GM18508 (cell line): ENCODE data around the gene MAPT.
"Not testable (repeated sequence)": the region's sequence is repeated elsewhere in the genome, so short reads cannot be mapped to it uniquely, and the experiment has no call there.

Source experiments
- ATAC-seq: cut with Tn5 transposase; IDR thresholded peaks from one replicate; pipeline ENCODE4 v1.9.1; 2021; ENCODE audit warnings: moderate number of reproducible peaks; ENCODE audit not compliant: insufficient read depth, unreplicated experiment

The MAPT gene

GRCh38 chr17:45919136-45919535, 24.8 kb downstream of the MAPT start:
- ATAC-seq: no peak

- no peak for ATAC-seq
Measured at GRCh38 chr17:45920083-45920482, 25.7 kb downstream of the MAPT start.

- ATAC-seq: no peak
Measured at GRCh38 chr17:45923511-45924268, 29.3 kb downstream of the MAPT start.

- ATAC-seq: no peak
Measured at GRCh38 chr17:45924332-45924820, 30.0 kb downstream of the MAPT start.

- ATAC-seq: no peak
Measured at GRCh38 chr17:45925311-45925710, 31.0 kb downstream of the MAPT start.

- no peak for ATAC-seq
Measured at GRCh38 chr17:45927247-45927646, 32.9 kb downstream of the MAPT start.

GRCh38 chr17:45929344-45929743, 35.0 kb downstream of the MAPT start:
- no peak for ATAC-seq

GRCh38 chr17:45930420-45930951, 36.1 kb downstream of the MAPT start:
- no peak for ATAC-seq

- ATAC-seq: no peak
Measured at GRCh38 chr17:45931677-45932076, 37.3 kb downstream of the MAPT start.

GRCh38 chr17:45934044-45934979, 40.0 kb downstream of the MAPT start:
- no peak for ATAC-seq

- no peak for ATAC-seq
Measured at GRCh38 chr17:45935197-45935709, 40.9 kb downstream of the MAPT start.

- no peak for ATAC-seq
Measured at GRCh38 chr17:45935710-45936509, 41.6 kb downstream of the MAPT start.

GRCh38 chr17:45936610-45937009, 42.3 kb downstream of the MAPT start:
- ATAC-seq: no peak

- not testable (repeated sequence) for ATAC-seq
Measured at GRCh38 chr17:45937186-45937585, 42.8 kb downstream of the MAPT start.

GRCh38 chr17:45939395-45939794, 45.0 kb downstream of the MAPT start:
- ATAC-seq: no peak

- ATAC-seq: no peak
Measured at GRCh38 chr17:45940293-45940692, 45.9 kb downstream of the MAPT start.

- no peak for ATAC-seq
Measured at GRCh38 chr17:45940826-45941225, 46.5 kb downstream of the MAPT start.

- no peak for ATAC-seq
Measured at GRCh38 chr17:45941395-45941794, 47.0 kb downstream of the MAPT start.

- ATAC-seq: no peak
Measured at GRCh38 chr17:45942284-45942683, 47.9 kb downstream of the MAPT start.

GRCh38 chr17:45946841-45947256, 52.5 kb downstream of the MAPT start:
- no peak for ATAC-seq
